Measurements from ENCODE around the gene TLR9.

Gene TLR9

DNA sequence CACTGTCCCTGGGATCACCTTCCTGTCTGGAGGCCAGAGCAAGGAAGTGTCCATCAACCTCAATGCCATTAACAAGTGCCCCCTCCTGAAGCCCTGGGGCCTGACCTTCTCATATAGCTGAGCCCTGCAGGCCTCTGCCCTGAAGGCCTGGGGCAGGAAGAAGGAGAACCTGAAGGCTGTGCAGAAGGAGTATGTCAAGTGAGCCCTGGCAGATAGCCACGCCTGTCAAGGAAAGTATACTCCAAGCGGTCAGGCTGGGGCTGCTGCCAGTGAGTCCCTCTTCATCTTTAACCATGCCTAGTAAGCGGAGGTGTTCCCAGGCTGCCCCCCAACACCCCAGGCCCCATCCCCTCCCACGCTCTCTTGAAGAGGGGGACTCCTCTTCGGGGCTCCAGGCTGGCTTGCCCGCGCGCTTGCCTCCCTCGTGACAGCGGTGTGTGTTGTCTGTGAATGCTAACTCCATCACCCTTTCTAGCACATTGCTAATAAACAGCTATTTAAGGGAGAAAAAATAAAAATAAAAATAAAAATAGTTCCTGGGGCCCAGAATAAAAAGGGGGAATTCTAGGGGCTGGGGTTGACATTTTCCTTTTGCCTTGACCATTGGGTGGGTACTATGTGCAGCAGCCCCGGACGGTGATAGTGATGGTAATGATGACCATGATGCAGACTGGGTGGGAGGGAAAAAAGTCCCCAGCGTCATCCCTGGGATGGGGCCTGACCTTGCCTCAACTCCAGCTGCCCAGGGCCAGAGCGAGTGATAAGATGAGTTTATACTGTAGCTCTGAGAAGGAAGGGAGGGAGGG, 30.8 kb downstream of the TLR9 start:
- H3K27ac ChIP-seq (ENCODE audit: low read length), result no peak overlapping the region
- no peak overlapping the region for H3K4me3 ChIP-seq (ENCODE audit: low read length)
- H3K4me1 ChIP-seq (ENCODE audit: insufficient read depth, low read length), result peaks cover 8% of the 10 kb centered on the region; the same call in 1 of the 2 replicates
- H3K9ac ChIP-seq (ENCODE audit: low read depth, low read length), result no peak overlapping the region
- no peaks in the 10 kb centered on the region for H3K27me3 ChIP-seq (ENCODE audit: insufficient read depth, low read length)
- H3K36me3 ChIP-seq (ENCODE audit: insufficient read depth, low read depth, low read length), result peaks cover 6% of the 10 kb centered on the region
- H3K9me3 ChIP-seq (ENCODE audit: insufficient read depth, low read depth, low read length), result no peaks in the 10 kb centered on the region

DNA sequence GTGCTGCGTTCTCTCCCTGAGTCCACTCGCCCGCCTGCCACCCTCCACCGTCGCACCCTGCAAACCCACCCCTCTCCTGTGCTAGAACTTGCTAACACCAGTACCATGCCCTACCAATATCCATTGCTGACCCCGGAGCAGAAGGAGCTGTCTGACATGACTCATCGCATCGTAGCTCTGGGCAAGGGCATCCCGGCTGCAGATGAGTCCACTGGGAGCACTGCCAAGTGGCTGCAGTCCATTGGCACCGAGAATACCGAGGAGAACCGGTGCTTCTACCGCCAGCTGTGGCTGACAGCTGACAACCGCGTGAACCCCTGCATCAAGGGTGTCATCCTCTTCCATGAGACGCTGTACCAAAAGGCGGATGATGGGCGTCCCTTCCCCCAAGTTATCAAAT, 32.4 kb downstream of the TLR9 start:
- Histone ChIP-seq H3K36me3 (ENCODE audit: insufficient read depth, low read depth, low read length) (no peaks in the 10 kb centered on the region), H3K4me1 (ENCODE audit: insufficient read depth, low read length) (peaks cover 4% of the 10 kb centered on the region; the same call in 1 of the 2 replicates), H3K4me3 (ENCODE audit: low read length) (no peak overlapping the region), H3K9me3 (ENCODE audit: insufficient read depth, low read depth, low read length) (no peaks in the 10 kb centered on the region), H3K27me3 (ENCODE audit: insufficient read depth, low read length) (no peaks in the 10 kb centered on the region), H3K27ac (ENCODE audit: low read length) (no peak overlapping the region), H3K9ac (ENCODE audit: low read depth, low read length) (no peak overlapping the region)

DNA sequence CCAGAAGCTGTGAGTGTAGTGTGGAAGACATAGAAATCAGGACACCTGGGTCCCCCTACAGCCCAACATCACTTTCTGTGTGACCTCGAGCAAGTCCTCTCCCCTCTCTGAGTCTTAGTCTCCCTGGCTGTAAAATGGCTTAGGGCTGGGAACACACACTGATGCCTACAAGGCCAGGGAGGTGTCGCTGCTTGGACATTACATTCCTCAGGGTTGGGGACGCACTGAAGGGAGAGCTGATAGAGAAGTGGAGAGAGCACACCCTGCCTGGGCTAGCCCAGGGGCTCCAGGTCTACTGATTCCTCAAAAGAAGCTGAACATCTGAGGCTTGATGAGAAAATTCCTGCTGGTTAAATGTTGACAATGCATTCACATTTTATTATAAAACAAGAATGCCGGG, 33.8 kb downstream of the TLR9 start:
- Histone ChIP-seq H3K27ac (ENCODE audit: low read length) (no peak overlapping the region), H3K4me3 (ENCODE audit: low read length) (no peak overlapping the region), H3K9ac (ENCODE audit: low read depth, low read length) (no peak overlapping the region), H3K4me1 (ENCODE audit: insufficient read depth, low read length) (no peaks in the 10 kb centered on the region), H3K36me3 (ENCODE audit: insufficient read depth, low read depth, low read length) (no peaks in the 10 kb centered on the region), H3K27me3 (ENCODE audit: insufficient read depth, low read length) (no peaks in the 10 kb centered on the region), H3K9me3 (ENCODE audit: insufficient read depth, low read depth, low read length) (no peaks in the 10 kb centered on the region)

DNA sequence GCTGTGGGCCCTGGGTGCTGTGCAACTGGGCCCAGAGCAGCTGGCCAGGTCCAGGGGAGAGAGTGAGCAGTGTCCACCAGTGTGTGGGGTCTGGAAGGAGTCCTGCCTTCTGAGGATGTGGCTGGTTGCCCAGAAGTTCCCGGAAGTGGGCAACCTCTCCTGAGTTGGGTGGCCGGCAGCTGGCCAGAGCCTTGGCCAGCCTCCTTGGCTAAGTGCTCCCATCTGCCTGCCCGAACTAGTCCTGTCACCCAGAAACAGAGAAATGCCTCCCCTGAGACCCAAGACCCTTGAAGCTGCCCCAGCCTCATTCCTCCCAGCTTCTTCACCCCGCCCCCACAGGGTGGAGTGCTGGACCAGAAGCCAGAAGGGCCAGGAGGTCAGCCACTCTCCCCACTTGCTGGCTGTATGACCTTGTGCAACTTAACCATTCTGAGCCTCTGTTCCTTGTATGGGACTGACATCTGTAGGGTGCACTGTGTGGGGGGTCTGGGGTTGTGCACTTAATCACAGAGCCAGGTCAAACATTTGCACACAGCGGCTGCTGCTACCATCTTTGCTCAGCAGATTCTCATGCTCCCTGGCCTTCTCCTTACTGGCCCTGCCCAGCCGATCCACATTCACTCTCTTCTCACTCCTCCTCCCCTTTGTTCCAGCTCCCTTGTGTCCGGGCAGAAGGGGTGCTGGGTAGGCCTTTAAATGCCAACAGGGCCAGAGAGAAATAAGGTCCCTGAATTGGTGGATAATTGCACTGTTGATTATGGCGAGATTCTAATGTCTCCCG, 35.0 kb downstream of the TLR9 start:
- Histone ChIP-seq H3K36me3 (ENCODE audit: insufficient read depth, low read depth, low read length) (no peaks in the 10 kb centered on the region), H3K27me3 (ENCODE audit: insufficient read depth, low read length) (no peaks in the 10 kb centered on the region), H3K4me1 (ENCODE audit: insufficient read depth, low read length) (no peaks in the 10 kb centered on the region), H3K9me3 (ENCODE audit: insufficient read depth, low read depth, low read length) (no peaks in the 10 kb centered on the region), H3K9ac (ENCODE audit: low read depth, low read length) (no peak overlapping the region), H3K27ac (ENCODE audit: low read length) (no peak overlapping the region), H3K4me3 (ENCODE audit: low read length) (no peak overlapping the region)

DNA sequence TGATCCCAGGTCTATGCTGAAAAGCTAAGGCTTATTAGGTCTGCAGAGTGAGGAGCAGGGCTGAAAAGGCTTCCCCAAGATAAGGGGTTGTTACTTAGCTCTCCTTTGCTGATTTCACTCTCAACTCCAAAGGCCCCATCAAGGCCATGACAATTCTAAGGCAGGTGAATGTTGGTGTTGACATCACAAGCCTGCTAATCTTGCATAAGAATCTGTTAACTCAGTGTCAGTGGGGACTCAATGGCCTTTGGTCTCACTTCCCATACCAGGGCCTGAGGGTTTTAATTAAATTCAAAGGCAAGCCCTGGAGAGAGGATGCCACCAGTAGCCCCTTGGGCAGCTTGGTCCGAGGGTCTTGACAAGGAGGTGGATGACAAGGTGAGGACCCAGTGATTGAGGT, 36.9 kb downstream of the TLR9 start:
- no peak overlapping the region for H3K9ac ChIP-seq (ENCODE audit: low read depth, low read length)
- no peak overlapping the region for H3K27ac ChIP-seq (ENCODE audit: low read length)
- no peaks in the 10 kb centered on the region for H3K36me3 ChIP-seq (ENCODE audit: insufficient read depth, low read depth, low read length)
- no peaks in the 10 kb centered on the region for H3K9me3 ChIP-seq (ENCODE audit: insufficient read depth, low read depth, low read length)
- H3K4me3 ChIP-seq (ENCODE audit: low read length), result no peak overlapping the region
- H3K4me1 ChIP-seq (ENCODE audit: insufficient read depth, low read length), result no peaks in the 10 kb centered on the region
- H3K27me3 ChIP-seq (ENCODE audit: insufficient read depth, low read length), result no peaks in the 10 kb centered on the region

DNA sequence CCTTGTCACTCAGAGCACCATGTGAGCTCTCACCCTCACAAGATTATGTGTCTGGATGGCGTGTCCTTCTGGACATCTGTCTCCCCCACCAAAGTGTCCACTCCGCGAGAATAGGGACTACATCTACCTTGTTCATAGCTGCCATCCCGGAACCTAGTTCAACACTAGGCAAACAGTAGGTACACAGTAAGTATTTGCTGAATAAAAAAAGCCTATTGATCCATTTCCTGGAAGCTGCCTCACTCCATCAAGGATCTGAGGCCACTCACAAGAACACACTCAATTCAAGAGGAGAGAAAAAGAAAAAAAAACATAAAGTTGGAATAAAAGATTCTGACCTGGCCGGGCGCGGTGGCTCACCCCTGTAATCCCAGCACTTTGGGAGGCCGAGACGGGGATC, 38.7 kb downstream of the TLR9 start:
- no peaks in the 10 kb centered on the region for H3K36me3 ChIP-seq (ENCODE audit: insufficient read depth, low read depth, low read length)
- H3K27ac ChIP-seq (ENCODE audit: low read length), result no peak overlapping the region
- H3K4me1 ChIP-seq (ENCODE audit: insufficient read depth, low read length), result no peaks in the 10 kb centered on the region
- H3K9ac ChIP-seq (ENCODE audit: low read depth, low read length), result no peak overlapping the region
- H3K4me3 ChIP-seq (ENCODE audit: low read length), result no peak overlapping the region
- no peaks in the 10 kb centered on the region for H3K9me3 ChIP-seq (ENCODE audit: insufficient read depth, low read depth, low read length)
- no peaks in the 10 kb centered on the region for H3K27me3 ChIP-seq (ENCODE audit: insufficient read depth, low read length)

DNA sequence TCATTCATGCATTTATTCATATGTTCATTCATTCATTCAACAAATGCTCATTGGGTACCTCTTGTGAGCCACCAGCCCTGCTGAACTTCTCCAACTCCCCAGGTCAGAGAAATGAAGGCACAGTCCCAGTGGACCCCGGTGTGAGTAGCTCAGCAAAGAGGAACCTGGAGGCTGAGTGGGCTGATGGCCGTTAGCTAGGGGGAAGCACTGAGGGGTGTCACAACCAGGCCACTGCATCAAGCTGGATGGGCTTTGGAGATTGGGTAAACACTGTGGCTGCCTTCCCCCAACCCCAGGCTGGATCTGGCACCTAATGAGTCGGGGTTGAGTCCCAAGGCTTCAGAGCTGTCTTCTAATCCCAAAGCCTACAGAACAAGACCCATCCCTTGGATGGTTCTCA, 39.6 kb downstream of the TLR9 start:
- Histone ChIP-seq H3K36me3 (ENCODE audit: insufficient read depth, low read depth, low read length) (no peaks in the 10 kb centered on the region), H3K9me3 (ENCODE audit: insufficient read depth, low read depth, low read length) (no peaks in the 10 kb centered on the region), H3K27me3 (ENCODE audit: insufficient read depth, low read length) (no peaks in the 10 kb centered on the region), H3K9ac (ENCODE audit: low read depth, low read length) (no peak overlapping the region), H3K27ac (ENCODE audit: low read length) (no peak overlapping the region), H3K4me1 (ENCODE audit: insufficient read depth, low read length) (no peaks in the 10 kb centered on the region), H3K4me3 (ENCODE audit: low read length) (no peak overlapping the region)

DNA sequence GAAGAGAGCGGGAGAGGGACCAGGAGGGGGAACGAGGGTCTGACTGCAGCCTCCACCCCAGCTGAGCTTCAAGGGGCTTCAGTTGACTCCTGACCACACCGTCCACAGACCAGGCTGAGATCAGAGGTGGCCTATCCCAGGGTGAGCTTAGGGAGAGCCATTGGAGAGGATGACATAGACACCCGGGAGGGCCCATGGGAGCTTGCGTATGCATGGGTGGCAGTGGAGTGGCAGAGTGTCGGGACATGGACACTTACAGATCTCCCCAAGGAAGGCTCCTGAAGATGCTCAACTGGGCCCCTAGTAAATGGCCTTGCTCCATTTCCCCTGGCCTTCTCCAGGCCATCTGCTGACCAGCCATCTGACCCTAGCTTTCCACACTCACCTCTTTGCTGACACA, 40.1 kb downstream of the TLR9 start:
- Histone ChIP-seq H3K27ac (ENCODE audit: low read length) (no peak overlapping the region), H3K4me1 (ENCODE audit: insufficient read depth, low read length) (no peaks in the 10 kb centered on the region), H3K36me3 (ENCODE audit: insufficient read depth, low read depth, low read length) (no peaks in the 10 kb centered on the region), H3K4me3 (ENCODE audit: low read length) (no peak overlapping the region), H3K27me3 (ENCODE audit: insufficient read depth, low read length) (no peaks in the 10 kb centered on the region), H3K9ac (ENCODE audit: low read depth, low read length) (no peak overlapping the region), H3K9me3 (ENCODE audit: insufficient read depth, low read depth, low read length) (no peaks in the 10 kb centered on the region)

DNA sequence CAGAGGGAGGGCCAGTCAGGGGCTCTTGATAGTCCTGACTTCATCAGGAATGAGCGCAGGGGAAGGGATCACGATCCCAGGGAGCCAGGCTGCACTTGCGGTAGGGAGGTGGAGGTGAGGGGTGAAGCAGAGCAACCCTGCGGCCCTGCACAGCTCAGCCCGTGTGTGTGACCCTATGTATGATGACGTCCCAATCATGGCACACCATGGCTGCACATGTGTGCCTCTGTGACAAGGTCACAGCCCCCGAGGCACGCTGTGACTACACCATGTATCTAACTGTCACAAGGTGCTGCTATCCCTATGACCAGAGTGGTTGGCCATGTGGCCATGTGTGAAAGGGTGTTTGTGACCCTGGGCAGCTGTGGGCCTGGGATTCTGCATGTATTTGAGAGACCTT, 40.8 kb downstream of the TLR9 start:
- no peaks in the 10 kb centered on the region for H3K4me1 ChIP-seq (ENCODE audit: insufficient read depth, low read length)
- no peaks in the 10 kb centered on the region for H3K36me3 ChIP-seq (ENCODE audit: insufficient read depth, low read depth, low read length)
- H3K4me3 ChIP-seq (ENCODE audit: low read length), result no peak overlapping the region
- no peaks in the 10 kb centered on the region for H3K9me3 ChIP-seq (ENCODE audit: insufficient read depth, low read depth, low read length)
- no peak overlapping the region for H3K27ac ChIP-seq (ENCODE audit: low read length)
- no peak overlapping the region for H3K9ac ChIP-seq (ENCODE audit: low read depth, low read length)
- no peaks in the 10 kb centered on the region for H3K27me3 ChIP-seq (ENCODE audit: insufficient read depth, low read length)

DNA sequence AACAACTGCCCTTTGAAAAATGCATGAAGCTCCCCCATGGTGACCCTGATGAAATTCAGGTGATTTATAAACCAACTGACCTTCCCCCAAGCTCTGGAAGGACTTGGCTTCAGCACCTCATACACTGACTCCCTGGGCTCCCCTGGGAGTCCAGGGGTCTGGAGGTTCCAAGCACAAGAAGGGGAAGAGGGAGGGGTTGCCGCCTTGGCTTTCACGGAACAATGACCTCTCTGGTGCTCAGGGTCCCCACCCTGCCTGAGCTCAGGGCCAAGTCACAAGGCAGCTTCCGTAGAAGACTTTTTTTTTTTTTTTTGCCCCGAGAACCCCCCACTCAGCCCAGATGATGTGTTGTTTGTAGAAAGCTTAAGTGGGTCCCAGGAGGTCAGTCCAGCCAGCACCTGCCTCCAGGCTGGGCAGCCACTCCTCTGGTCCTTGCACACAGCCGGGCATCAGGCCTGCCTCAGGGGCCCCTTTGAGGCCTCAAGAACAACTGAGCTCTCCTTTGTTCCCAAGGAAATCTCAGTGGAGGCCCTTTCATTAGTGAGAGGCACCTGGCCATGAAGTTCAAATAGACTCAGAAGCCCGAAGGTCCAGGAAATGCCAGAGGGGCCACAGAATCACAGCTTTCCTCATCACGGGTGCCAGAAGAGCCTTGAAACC, 41.5 kb downstream of the TLR9 start:
- H3K9me3 ChIP-seq (ENCODE audit: insufficient read depth, low read depth, low read length), result no peaks in the 10 kb centered on the region
- no peaks in the 10 kb centered on the region for H3K27me3 ChIP-seq (ENCODE audit: insufficient read depth, low read length)
- no peak overlapping the region for H3K9ac ChIP-seq (ENCODE audit: low read depth, low read length)
- H3K36me3 ChIP-seq (ENCODE audit: insufficient read depth, low read depth, low read length), result no peaks in the 10 kb centered on the region
- no peak overlapping the region for H3K4me3 ChIP-seq (ENCODE audit: low read length)
- no peak overlapping the region for H3K27ac ChIP-seq (ENCODE audit: low read length)
- no peaks in the 10 kb centered on the region for H3K4me1 ChIP-seq (ENCODE audit: insufficient read depth, low read length)

DNA sequence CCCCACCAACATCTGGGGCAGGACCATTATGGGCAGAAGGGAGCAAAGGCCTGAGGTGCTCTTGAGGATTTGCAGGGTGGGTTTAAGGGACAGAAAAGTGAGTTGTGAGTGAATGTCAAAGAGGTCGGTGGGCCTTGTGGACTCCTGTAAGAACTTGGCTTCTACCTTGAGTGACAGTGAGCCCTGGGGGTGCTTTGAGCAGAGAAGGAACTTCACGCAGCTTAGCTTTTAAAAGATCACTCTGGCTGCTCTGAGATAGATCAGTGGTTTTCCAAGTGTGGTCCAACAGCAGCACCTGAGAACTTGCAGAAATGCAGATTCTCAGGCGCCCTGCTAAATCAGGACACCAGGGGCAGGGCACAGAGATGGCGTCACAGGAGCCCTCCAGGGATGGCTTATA, 42.8 kb downstream of the TLR9 start:
- no peaks in the 10 kb centered on the region for H3K9me3 ChIP-seq (ENCODE audit: insufficient read depth, low read depth, low read length)
- no peak overlapping the region for H3K27ac ChIP-seq (ENCODE audit: low read length)
- H3K36me3 ChIP-seq (ENCODE audit: insufficient read depth, low read depth, low read length), result no peaks in the 10 kb centered on the region
- H3K4me1 ChIP-seq (ENCODE audit: insufficient read depth, low read length), result no peaks in the 10 kb centered on the region
- H3K4me3 ChIP-seq (ENCODE audit: low read length), result no peak overlapping the region
- H3K9ac ChIP-seq (ENCODE audit: low read depth, low read length), result no peak overlapping the region
- no peaks in the 10 kb centered on the region for H3K27me3 ChIP-seq (ENCODE audit: insufficient read depth, low read length)

DNA sequence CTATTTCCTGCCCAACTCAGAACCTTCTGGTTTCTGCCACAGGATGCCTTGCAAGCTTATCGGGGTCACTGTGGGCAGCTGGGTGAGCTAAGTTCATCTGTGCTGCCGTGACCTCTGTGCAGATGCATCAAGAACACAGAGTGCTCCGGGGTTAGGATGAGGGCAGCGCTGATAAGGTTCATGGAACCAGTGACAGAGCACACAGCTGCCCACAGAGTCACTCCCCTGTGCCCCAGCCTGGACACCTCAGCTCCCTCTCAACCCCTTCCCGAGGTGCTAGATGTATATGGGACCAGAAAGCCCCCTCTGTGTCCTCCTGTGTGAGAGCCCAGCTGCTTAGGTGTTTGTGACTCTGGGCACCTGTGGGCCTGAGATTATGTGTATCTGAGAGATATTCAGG, 43.2 kb downstream of the TLR9 start:
- no peaks in the 10 kb centered on the region for H3K9me3 ChIP-seq (ENCODE audit: insufficient read depth, low read depth, low read length)
- H3K4me1 ChIP-seq (ENCODE audit: insufficient read depth, low read length), result no peaks in the 10 kb centered on the region
- no peak overlapping the region for H3K27ac ChIP-seq (ENCODE audit: low read length)
- H3K4me3 ChIP-seq (ENCODE audit: low read length), result no peak overlapping the region
- H3K27me3 ChIP-seq (ENCODE audit: insufficient read depth, low read length), result no peaks in the 10 kb centered on the region
- H3K9ac ChIP-seq (ENCODE audit: low read depth, low read length), result no peak overlapping the region
- no peaks in the 10 kb centered on the region for H3K36me3 ChIP-seq (ENCODE audit: insufficient read depth, low read depth, low read length)

Measured in iPS-20b (cell line).